IMR-90 (cell line): ENCODE measurements around the gene SAYSD1.

Experiments
- CEBPB ChIP-seq: IDR thresholded peaks from 2 replicates; pipeline ENCODE4 v1.6.1; 2012; ENCODE audit warnings: low read depth, low read length, improper control_type of control experiment
- MAFK ChIP-seq: IDR thresholded peaks from 2 replicates; pipeline ENCODE4 v1.6.1; 2012; ENCODE audit warnings: low read depth, low read length, improper control_type of control experiment
- TF ChIP-seq, protein P1 (sequence below): conservative IDR thresholded peaks from 2 replicates; pipeline ENCODE4 v1.5.1; 2012; ENCODE audit warnings: mild to moderate bottlenecking, low read depth, low read length, improper control_type of control experiment
- TF ChIP-seq, protein P2 (sequence below): fragments of 150-350 bp; IDR thresholded peaks from 2 replicates; pipeline ENCODE4 v1.6.1; 2017; ENCODE audit warnings: mild to moderate bottlenecking, antibody characterized with exemption, low read length, low read depth

GRCh38 chr6:39075807-39076622 lies 39.0 kb downstream of the SAYSD1 start:
- TF ChIP-seq CEBPB (no peak), MAFK (no peak)
- TF ChIP-seq, protein P1, sequence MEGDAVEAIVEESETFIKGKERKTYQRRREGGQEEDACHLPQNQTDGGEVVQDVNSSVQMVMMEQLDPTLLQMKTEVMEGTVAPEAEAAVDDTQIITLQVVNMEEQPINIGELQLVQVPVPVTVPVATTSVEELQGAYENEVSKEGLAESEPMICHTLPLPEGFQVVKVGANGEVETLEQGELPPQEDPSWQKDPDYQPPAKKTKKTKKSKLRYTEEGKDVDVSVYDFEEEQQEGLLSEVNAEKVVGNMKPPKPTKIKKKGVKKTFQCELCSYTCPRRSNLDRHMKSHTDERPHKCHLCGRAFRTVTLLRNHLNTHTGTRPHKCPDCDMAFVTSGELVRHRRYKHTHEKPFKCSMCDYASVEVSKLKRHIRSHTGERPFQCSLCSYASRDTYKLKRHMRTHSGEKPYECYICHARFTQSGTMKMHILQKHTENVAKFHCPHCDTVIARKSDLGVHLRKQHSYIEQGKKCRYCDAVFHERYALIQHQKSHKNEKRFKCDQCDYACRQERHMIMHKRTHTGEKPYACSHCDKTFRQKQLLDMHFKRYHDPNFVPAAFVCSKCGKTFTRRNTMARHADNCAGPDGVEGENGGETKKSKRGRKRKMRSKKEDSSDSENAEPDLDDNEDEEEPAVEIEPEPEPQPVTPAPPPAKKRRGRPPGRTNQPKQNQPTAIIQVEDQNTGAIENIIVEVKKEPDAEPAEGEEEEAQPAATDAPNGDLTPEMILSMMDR = no peak
- TF ChIP-seq, protein P2, sequence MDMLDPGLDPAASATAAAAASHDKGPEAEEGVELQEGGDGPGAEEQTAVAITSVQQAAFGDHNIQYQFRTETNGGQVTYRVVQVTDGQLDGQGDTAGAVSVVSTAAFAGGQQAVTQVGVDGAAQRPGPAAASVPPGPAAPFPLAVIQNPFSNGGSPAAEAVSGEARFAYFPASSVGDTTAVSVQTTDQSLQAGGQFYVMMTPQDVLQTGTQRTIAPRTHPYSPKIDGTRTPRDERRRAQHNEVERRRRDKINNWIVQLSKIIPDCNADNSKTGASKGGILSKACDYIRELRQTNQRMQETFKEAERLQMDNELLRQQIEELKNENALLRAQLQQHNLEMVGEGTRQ = no peak
